ENCODE measurements around the gene ZNF330. TPM values are rescaled to one million over a fixed set of nuclear protein-coding genes. Genes with fewer than 3 reads are reported as not detected.

Gene ZNF330
- total RNA-seq, result 10 to 100 TPM; 31.8 to 39.7 TPM
- 34.8 TPM for polyA plus RNA-seq (2013, experiment 1 of 2)
- polyA plus RNA-seq (2013, experiment 2 of 2), result 31.3 TPM
- long read RNA-seq, experiment 1, partial matches to known transcripts, result 8 of 10 reads
- long read RNA-seq, experiment 1, other reads (novel, unspliced or antisense), result 1 of 10 reads
- long read RNA-seq, experiment 2, partial matches to known transcripts, result 3 of 5 reads
- long read RNA-seq, experiment 2, other reads (novel, unspliced or antisense), result 2 of 5 reads
- long read RNA-seq, experiment 3, partial matches to known transcripts, result 2 of 6 reads
- long read RNA-seq, experiment 3, other reads (novel, unspliced or antisense), result 2 of 6 reads
- long read RNA-seq, experiment 4, partial matches to known transcripts, result 8 of 9 reads
- long read RNA-seq, experiment 4, other reads (novel, unspliced or antisense), result 1 of 9 reads

GRCh38 chr4:141220691-141221659 is at the start of gene ZNF330:
Gene ZNF330, plus strand, starts transcription at chr4:141220895. Its CDS starts 1,477 bp downstream, at chr4:141222372.
- Histone ChIP-seq H3K9ac (ENCODE audit: extremely low read depth, low read length, poor library complexity, severe bottlenecking) (peak within 1 kb of the TSS; percentile 64), H3K36me3 (ENCODE audit: control insufficient read depth, insufficient read depth, low read length) (peaks cover 21% of the 10 kb centered on the region), H3K9me3 (ENCODE audit: control insufficient read depth, low read length) (no peaks in the 10 kb centered on the region), H3K4me1 (ENCODE audit: control insufficient read depth, insufficient read depth, low read length) (no peaks in the 10 kb centered on the region), H3K4me3 (ENCODE audit: low read length) (peak within 1 kb of the TSS; percentile 92), H3K27ac (ENCODE audit: low read depth, low read length) (peak within 1 kb of the TSS; percentile 47), H3K27me3 (ENCODE audit: control insufficient read depth, insufficient read depth, low read length, poor library complexity, severe bottlenecking) (no peaks in the 10 kb centered on the region)
- no peaks in the 10 kb centered on the region for H3K9me3 Mint-ChIP-seq
- H3K27ac Mint-ChIP-seq, result peak within 1 kb of the TSS; percentile 57
- peaks cover 2% of the 10 kb centered on the region for H3K27me3 Mint-ChIP-seq (ENCODE audit: insufficient read depth)
- 1% methylated on average over 40 to 57 of the region's 57 CpGs for WGBS, 2 experiments (ENCODE audit: insufficient coverage in 1 of 2, insufficient read length in 1 of 2)
- TF ChIP-seq CTCF (conservative IDR thresholded peaks at IDR 0.05), result peak; percentile 50
- H3K4me1 Mint-ChIP-seq, result peaks cover 15% of the 10 kb centered on the region
- peak; percentile 98 for DNase-seq
- H3K36me3 Mint-ChIP-seq (ENCODE audit: low read depth), result peaks cover 16% of the 10 kb centered on the region
- peak within 1 kb of the TSS; percentile 91 for H3K4me3 Mint-ChIP-seq

GRCh38 chr4:141174457-141174856 is 46.2 kb upstream of the ZNF330 start:
- Histone ChIP-seq H3K9ac (ENCODE audit: extremely low read depth, low read length, poor library complexity, severe bottlenecking) (no peak overlapping the region), H3K4me1 (ENCODE audit: control insufficient read depth, insufficient read depth, low read length) (no peaks in the 10 kb centered on the region), H3K4me3 (ENCODE audit: low read length) (no peak overlapping the region), H3K27ac (ENCODE audit: low read depth, low read length) (no peak overlapping the region), H3K27me3 (ENCODE audit: control insufficient read depth, insufficient read depth, low read length, poor library complexity, severe bottlenecking) (peaks cover 25% of the 10 kb centered on the region), H3K9me3 (ENCODE audit: control insufficient read depth, low read length) (no peaks in the 10 kb centered on the region), H3K36me3 (ENCODE audit: control insufficient read depth, insufficient read depth, low read length) (no peaks in the 10 kb centered on the region)
- H3K9me3 Mint-ChIP-seq, result no peaks in the 10 kb centered on the region
- H3K27ac Mint-ChIP-seq, result no peak overlapping the region
- H3K4me3 Mint-ChIP-seq, result no peak overlapping the region
- no peaks in the 10 kb centered on the region for H3K4me1 Mint-ChIP-seq
- no peak for DNase-seq
- no peak for TF ChIP-seq CTCF (conservative IDR thresholded peaks at IDR 0.05)
- H3K36me3 Mint-ChIP-seq (ENCODE audit: low read depth), result no peaks in the 10 kb centered on the region
- WGBS, 2 experiments (ENCODE audit: insufficient coverage in 1 of 2, insufficient read length in 1 of 2), result 71 to 80% methylated on average over 1 of the region's 1 CpG
- peaks cover 2% of the 10 kb centered on the region for H3K27me3 Mint-ChIP-seq (ENCODE audit: insufficient read depth)

GRCh38 chr4:141177171-141177570 is 43.5 kb upstream of the ZNF330 start:
- Mint-ChIP-seq H3K9me3 (no peaks in the 10 kb centered on the region), H3K27ac (no peak overlapping the region), H3K4me1 (no peaks in the 10 kb centered on the region), H3K27me3 (ENCODE audit: insufficient read depth) (peaks cover 2% of the 10 kb centered on the region), H3K4me3 (no peak overlapping the region), H3K36me3 (ENCODE audit: low read depth) (no peaks in the 10 kb centered on the region)
- DNase-seq, result no peak
- Histone ChIP-seq H3K27me3 (ENCODE audit: control insufficient read depth, insufficient read depth, low read length, poor library complexity, severe bottlenecking) (peaks cover 15% of the 10 kb centered on the region), H3K9ac (ENCODE audit: extremely low read depth, low read length, poor library complexity, severe bottlenecking) (no peak overlapping the region), H3K4me1 (ENCODE audit: control insufficient read depth, insufficient read depth, low read length) (no peaks in the 10 kb centered on the region), H3K4me3 (ENCODE audit: low read length) (no peak overlapping the region), H3K36me3 (ENCODE audit: control insufficient read depth, insufficient read depth, low read length) (no peaks in the 10 kb centered on the region), H3K27ac (ENCODE audit: low read depth, low read length) (no peak overlapping the region), H3K9me3 (ENCODE audit: control insufficient read depth, low read length) (no peaks in the 10 kb centered on the region)
- TF ChIP-seq CTCF (conservative IDR thresholded peaks at IDR 0.05), result no peak
- 60% methylated on average over 1 of the region's 1 CpG; no CpG with 5 or more reads in 1 of the 2 experiments for WGBS, 2 experiments (ENCODE audit: insufficient coverage in 1 of 2, insufficient read length in 1 of 2)
